ENCODE results near the gene ALDH3B2.

The ALDH3B2 gene

DNA sequence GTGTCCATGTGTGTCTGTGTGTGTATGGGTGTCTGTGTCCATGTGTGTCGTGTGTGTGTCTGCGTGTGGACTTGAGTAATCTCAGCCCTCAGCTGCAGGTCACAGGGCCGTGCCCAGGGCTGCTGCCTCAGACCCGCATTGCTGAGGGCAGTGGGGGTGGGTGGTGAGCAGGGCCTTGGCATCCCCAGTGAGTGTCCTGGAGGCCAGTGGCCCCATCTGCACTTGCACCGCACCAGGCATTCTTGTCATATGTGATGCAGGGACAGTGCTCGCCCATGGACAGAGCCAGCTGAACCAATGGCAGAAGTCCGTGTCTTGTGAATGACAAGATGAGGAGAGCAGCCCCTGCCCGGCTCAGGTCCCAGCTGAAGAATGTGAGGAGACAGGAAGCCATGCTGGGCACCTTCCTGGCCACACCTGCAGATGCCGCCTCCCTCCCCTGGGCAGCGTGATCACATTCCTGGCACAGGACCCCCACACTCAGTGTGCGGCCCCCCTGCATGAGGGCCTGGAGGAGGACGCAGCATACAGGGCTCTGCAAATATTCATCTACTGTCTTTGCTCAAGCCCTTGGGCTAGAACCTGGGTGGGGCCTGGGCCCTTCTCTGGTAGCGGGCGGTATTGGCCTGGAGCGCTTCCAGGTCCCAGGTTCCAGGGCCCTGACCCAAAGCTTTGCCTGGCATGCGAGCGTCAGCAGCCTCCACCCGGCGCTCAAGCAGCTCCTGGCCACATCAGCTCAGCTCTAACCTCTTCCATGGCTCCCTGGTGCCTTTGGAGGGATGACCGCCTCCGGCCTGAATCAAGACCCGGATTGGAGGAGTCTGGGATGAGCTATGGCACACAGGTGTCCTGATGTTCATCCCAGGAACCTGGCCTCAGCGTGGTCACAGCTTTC lies 3.9 kb downstream of the ALDH3B2 start:
- ChIA-PET POLR2A (no interaction called here), CTCF (interaction anchor here (0.7 to 1.4 kb wide), 4 partner anchors 11 to 210 kb away, joined by 3 to 4 read pairs (median 3); no protein-coding TSS in a partner anchor)
- Histone ChIP-seq H3K4me3 (ENCODE audit: low read depth, low read length) (no peak overlapping the region), H3K27ac (ENCODE audit: extremely low read depth, low read depth, low read length) (no peak overlapping the region), H3K36me3 (ENCODE audit: control insufficient read depth in 2 of 2, insufficient read depth in 1 of 2, low read length in 2 of 2) (no peaks in the 10 kb centered on the region), H3K9me3 (ENCODE audit: control insufficient read depth, insufficient read depth, low read depth, low read length) (no peaks in the 10 kb centered on the region), H3K4me1 (ENCODE audit: control insufficient read depth, insufficient read depth, low read length) (no peaks in the 10 kb centered on the region)
- TF ChIP-seq ZNF16 (tag by site-specific recombination; IDR thresholded peaks at IDR 0.05; ENCODE audit: low read depth) = peak; percentile 52; the same call in 1 of the 2 replicates
- TF ChIP-seq ZNF10 (tag by site-specific recombination; IDR thresholded peaks at IDR 0.05) = no peak
- TF ChIP-seq ZNF785 (tag by site-specific recombination; IDR thresholded peaks at IDR 0.05) = no peak

- no peaks in the 10 kb centered on the region for H3K9me3 ChIP-seq (ENCODE audit: control insufficient read depth, insufficient read depth, low read depth, low read length)
- CTCF ChIA-PET = no interaction called here
- no peaks in the 10 kb centered on the region for H3K4me1 ChIP-seq (ENCODE audit: control insufficient read depth, insufficient read depth, low read length)
- TF ChIP-seq, protein P1, sequence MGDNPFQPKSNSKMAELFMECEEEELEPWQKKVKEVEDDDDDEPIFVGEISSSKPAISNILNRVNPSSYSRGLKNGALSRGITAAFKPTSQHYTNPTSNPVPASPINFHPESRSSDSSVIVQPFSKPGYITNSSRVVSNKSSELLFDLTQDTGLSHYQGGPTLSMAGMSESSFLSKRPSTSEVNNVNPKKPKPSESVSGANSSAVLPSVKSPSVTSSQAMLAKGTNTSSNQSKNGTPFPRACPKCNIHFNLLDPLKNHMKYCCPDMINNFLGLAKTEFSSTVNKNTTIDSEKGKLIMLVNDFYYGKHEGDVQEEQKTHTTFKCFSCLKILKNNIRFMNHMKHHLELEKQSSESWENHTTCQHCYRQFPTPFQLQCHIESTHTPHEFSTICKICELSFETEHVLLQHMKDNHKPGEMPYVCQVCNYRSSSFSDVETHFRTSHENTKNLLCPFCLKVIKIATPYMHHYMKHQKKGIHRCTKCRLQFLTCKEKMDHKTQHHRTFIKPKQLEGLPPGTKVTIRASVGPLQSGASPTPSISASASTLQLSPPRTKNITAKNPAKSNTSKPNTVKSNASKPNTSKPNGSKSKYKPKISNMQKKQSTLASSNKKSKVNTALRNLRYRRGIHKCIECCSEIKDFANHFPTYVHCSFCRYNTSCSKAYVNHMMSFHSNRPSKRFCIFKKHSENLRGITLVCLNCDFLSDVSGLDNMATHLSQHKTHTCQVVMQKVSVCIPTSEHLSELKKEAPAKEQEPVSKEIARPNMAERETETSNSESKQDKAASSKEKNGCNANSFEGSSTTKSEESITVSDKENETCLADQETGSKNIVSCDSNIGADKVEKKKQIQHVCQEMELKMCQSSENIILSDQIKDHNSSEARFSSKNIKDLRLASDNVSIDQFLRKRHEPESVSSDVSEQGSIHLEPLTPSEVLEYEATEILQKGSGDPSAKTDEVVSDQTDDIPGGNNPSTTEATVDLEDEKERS (tag by site-specific recombination; IDR thresholded peaks at IDR 0.05) = no peak
- TF ChIP-seq ZFP37 (tag by site-specific recombination; IDR thresholded peaks at IDR 0.05) = no peak
- TF ChIP-seq ZNF133 (tag by site-specific recombination; IDR thresholded peaks at IDR 0.05) = no peak
- TF ChIP-seq ZNF792 (tag by site-specific recombination; IDR thresholded peaks at IDR 0.05) = no peak
- TF ChIP-seq SCRT2 (tag by site-specific recombination; IDR thresholded peaks at IDR 0.05) = no peak
- no peak for TF ChIP-seq ZNF132 (tag by site-specific recombination; IDR thresholded peaks at IDR 0.05; ENCODE audit: borderline replicate concordance)
- no peak for TF ChIP-seq PRDM1 (tag by site-specific recombination; IDR thresholded peaks at IDR 0.05)
- TF ChIP-seq ZNF639 (tag by site-specific recombination; IDR thresholded peaks at IDR 0.05) = no peak
- no peak for TF ChIP-seq ZNF239 (tag by site-specific recombination; IDR thresholded peaks at IDR 0.05)
- TF ChIP-seq, protein P2, sequence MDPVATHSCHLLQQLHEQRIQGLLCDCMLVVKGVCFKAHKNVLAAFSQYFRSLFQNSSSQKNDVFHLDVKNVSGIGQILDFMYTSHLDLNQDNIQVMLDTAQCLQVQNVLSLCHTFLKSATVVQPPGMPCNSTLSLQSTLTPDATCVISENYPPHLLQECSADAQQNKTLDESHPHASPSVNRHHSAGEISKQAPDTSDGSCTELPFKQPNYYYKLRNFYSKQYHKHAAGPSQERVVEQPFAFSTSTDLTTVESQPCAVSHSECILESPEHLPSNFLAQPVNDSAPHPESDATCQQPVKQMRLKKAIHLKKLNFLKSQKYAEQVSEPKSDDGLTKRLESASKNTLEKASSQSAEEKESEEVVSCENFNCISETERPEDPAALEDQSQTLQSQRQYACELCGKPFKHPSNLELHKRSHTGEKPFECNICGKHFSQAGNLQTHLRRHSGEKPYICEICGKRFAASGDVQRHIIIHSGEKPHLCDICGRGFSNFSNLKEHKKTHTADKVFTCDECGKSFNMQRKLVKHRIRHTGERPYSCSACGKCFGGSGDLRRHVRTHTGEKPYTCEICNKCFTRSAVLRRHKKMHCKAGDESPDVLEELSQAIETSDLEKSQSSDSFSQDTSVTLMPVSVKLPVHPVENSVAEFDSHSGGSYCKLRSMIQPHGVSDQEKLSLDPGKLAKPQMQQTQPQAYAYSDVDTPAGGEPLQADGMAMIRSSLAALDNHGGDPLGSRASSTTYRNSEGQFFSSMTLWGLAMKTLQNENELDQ (tag by site-specific recombination; IDR thresholded peaks at IDR 0.05; ENCODE audit: low read depth) = no peak
- no peak for TF ChIP-seq ZNF274 (IDR thresholded peaks at IDR 0.05; ENCODE audit: low read length)
- no peak for TF ChIP-seq ZNF274 (tag by site-specific recombination; IDR thresholded peaks at IDR 0.05; ENCODE audit: borderline replicate concordance)
- TF ChIP-seq ZSCAN30 (tag by site-specific recombination; IDR thresholded peaks at IDR 0.05) = no peak
- TF ChIP-seq KLF8 (tag by site-specific recombination; IDR thresholded peaks at IDR 0.05) = no peak
- no peak for TF ChIP-seq REST (tag by site-specific recombination; IDR thresholded peaks at IDR 0.05)
- TF ChIP-seq ZNF140 (tag by site-specific recombination; IDR thresholded peaks at IDR 0.05) = no peak
- no peak for TF ChIP-seq ZNF394 (tag by site-specific recombination; IDR thresholded peaks at IDR 0.05; ENCODE audit: borderline replicate concordance)
- no peak for TF ChIP-seq KLF9 (tag by site-specific recombination; IDR thresholded peaks at IDR 0.05; ENCODE audit: low read depth)
- TF ChIP-seq ZNF302 (tag by site-specific recombination; IDR thresholded peaks at IDR 0.05; ENCODE audit: low read depth) = no peak
- H3K4me3 ChIP-seq (ENCODE audit: low read depth, low read length) = no peak overlapping the region
- POLR2A ChIA-PET = interaction anchor here (0.6 kb wide), 1 partner anchor 581 kb away, joined by 3 read pairs; no protein-coding TSS in a partner anchor
- no peaks in the 10 kb centered on the region for H3K36me3 ChIP-seq (ENCODE audit: control insufficient read depth in 2 of 2, insufficient read depth in 1 of 2, low read length in 2 of 2)
- H3K27ac ChIP-seq (ENCODE audit: extremely low read depth, low read depth, low read length) = no peak overlapping the region
These were observed 6.3 kb downstream of the ALDH3B2 start for GRCh38 chr11:67668192-67668551.
